GM23338 (cell line): ENCODE data around the gene NXPH3.

Experiments used
- CREB1 ChIP-seq: fragments of 250-450 bp; sonication (Bioruptor Pico); IDR thresholded peaks from 2 replicates; pipeline ENCODE4 v1.5.0; 2020; ENCODE audit warnings: low read depth, mild to moderate bottlenecking, moderate library complexity
- CTCF ChIP-seq, 2 experiments: fragments of 200-600 bp in 1 of 2; sonication (generic) in 1 of 2; conservative IDR thresholded peaks; 2 replicates each; pipeline versions ENCODE4 v1.5.1 to v1.6.1; 2016 to 2017; ENCODE audit warnings: antibody characterized with exemption in 2 of 2, low read depth in 2 of 2, mild to moderate bottlenecking in 2 of 2, moderate library complexity in 1 of 2
- ETS1 ChIP-seq: IDR thresholded peaks from 2 replicates; pipeline ENCODE4 v1.6.1; 2016; ENCODE audit warnings: antibody characterized with exemption
- EZH2 ChIP-seq: fragments of 200-600 bp; sonication (generic); IDR thresholded peaks from one replicate; pipeline ENCODE4 v1.8.0; 2017; ENCODE audit warnings: antibody characterized with exemption, mild to moderate bottlenecking, low read depth; ENCODE audit not compliant: unreplicated experiment
- EZH2phosphoT487 ChIP-seq: fragments of 200-600 bp; sonication (generic); IDR thresholded peaks from one replicate; pipeline ENCODE4 v1.8.1; 2018; ENCODE audit warnings: antibody characterized with exemption; ENCODE audit not compliant: unreplicated experiment
- JUNB ChIP-seq: IDR thresholded peaks from one replicate; pipeline ENCODE4 v1.6.1; 2016; ENCODE audit warnings: antibody characterized with exemption; ENCODE audit not compliant: unreplicated experiment
- NANOG ChIP-seq: IDR thresholded peaks from 2 replicates; pipeline ENCODE4 v1.6.1; 2016; ENCODE audit warnings: antibody characterized with exemption, borderline replicate concordance
- POLR2AphosphoS5 ChIP-seq: IDR thresholded peaks from 2 replicates; pipeline ENCODE4 v1.6.1; 2016; ENCODE audit warnings: antibody characterized with exemption, low read depth
- REST ChIP-seq: IDR thresholded peaks from one replicate; pipeline ENCODE4 v1.6.1; 2018; ENCODE audit warnings: antibody characterized with exemption; ENCODE audit not compliant: unreplicated experiment
- STAT1 ChIP-seq: IDR thresholded peaks from one replicate; pipeline ENCODE4 v1.6.1; 2016; ENCODE audit warnings: antibody characterized with exemption; ENCODE audit not compliant: unreplicated experiment
- ZNF331 ChIP-seq: fragments of 250-450 bp; sonication (Bioruptor Pico); IDR thresholded peaks from 2 replicates; pipeline ENCODE4 v1.5.0; 2020; ENCODE audit warnings: low read depth, mild to moderate bottlenecking, moderate library complexity

GRCh38 chr17:49555495-49556222, 20.0 kb upstream of the NXPH3 start:
- no peak for TF ChIP-seq EZH2phosphoT487
- TF ChIP-seq JUNB: no peak
- no peak for TF ChIP-seq REST
- TF ChIP-seq CTCF (conservative IDR thresholded peaks at IDR 0.05; ENCODE audit: low read depth in 2 of 2): no peak
- no peak for TF ChIP-seq POLR2AphosphoS5
- TF ChIP-seq EZH2: no peak
- no peak for TF ChIP-seq CREB1 (CRISPR knock-in tag)
- TF ChIP-seq ZNF331: no peak
- no peak for TF ChIP-seq ETS1
- TF ChIP-seq STAT1: no peak
- TF ChIP-seq NANOG: no peak
